Trophoblast cell (in vitro differentiated cells and primary cell): ENCODE data around the gene FCER1G.
A peak's percentile ranks its signal among the peaks of the same experiment; 100 is the strongest.
"Not testable (repeated sequence)": the region's sequence is repeated elsewhere in the genome, so short reads cannot be mapped to it uniquely, and the experiment has no call there.

ENCODE experiments used
- DNase-seq, 2 donors: peaks; one replicate each; pipeline ENCODE4 v3.0.0-alpha.2; 2016
- H2AFZ ChIP-seq: 2 replicates; pipeline ENCODE4 v1.6.1; 2013; ENCODE audit warnings: low read length, moderate library complexity, mild to moderate bottlenecking; ENCODE audit not compliant: insufficient read depth, poor library complexity
- H2AK5ac ChIP-seq: 2 replicates; pipeline ENCODE4 v1.6.1; 2013; ENCODE audit warnings: mild to moderate bottlenecking, low read length
- H2BK120ac ChIP-seq: 2 replicates; pipeline ENCODE4 v1.6.1; 2013; ENCODE audit warnings: low read length, mild to moderate bottlenecking, moderate library complexity; ENCODE audit not compliant: insufficient read depth, poor library complexity
- H2BK12ac ChIP-seq: 2 replicates; pipeline ENCODE4 v1.6.1; 2013; ENCODE audit warnings: mild to moderate bottlenecking, low read length, moderate library complexity
- H2BK5ac ChIP-seq: 2 replicates; pipeline ENCODE4 v1.6.1; 2013; ENCODE audit warnings: low read length, low read depth, moderate library complexity, mild to moderate bottlenecking; ENCODE audit not compliant: poor library complexity
- H3K14ac ChIP-seq: 2 replicates; pipeline ENCODE4 v1.6.1; 2013; ENCODE audit warnings: mild to moderate bottlenecking, low read length
- H3K18ac ChIP-seq: 2 replicates; pipeline ENCODE4 v1.6.1; 2013; ENCODE audit warnings: mild to moderate bottlenecking, low read length
- H3K23ac ChIP-seq: 2 replicates; pipeline ENCODE4 v1.6.1; 2013; ENCODE audit warnings: low read length
- H3K27ac ChIP-seq: 2 replicates; pipeline ENCODE4 v1.5.1; 2013; ENCODE audit warnings: low read depth, mild to moderate bottlenecking, inconsistent platforms, low read length, moderate library complexity
- H3K27me3 ChIP-seq: 2 replicates; pipeline ENCODE4 v1.6.1; 2013; ENCODE audit warnings: inconsistent platforms, mild to moderate bottlenecking, low read length, moderate library complexity; ENCODE audit not compliant: insufficient read depth
- H3K36me3 ChIP-seq, 2 experiments: 1 replicate in 1 of 2; 2 replicates in 1 of 2; pipeline ENCODE4 v1.6.1; 2013; ENCODE audit warnings: low read length in 2 of 2, mild to moderate bottlenecking in 2 of 2, moderate library complexity in 1 of 2; ENCODE audit not compliant: insufficient read depth in 2 of 2, control insufficient read depth in 1 of 2
- H3K4ac ChIP-seq: 2 replicates; pipeline ENCODE4 v1.6.1; 2013; ENCODE audit warnings: low read depth, mild to moderate bottlenecking, low read length, moderate library complexity
- H3K4me1 ChIP-seq, 2 experiments: 1 replicate in 1 of 2; 2 replicates in 1 of 2; pipeline ENCODE4 v1.6.1; 2013; ENCODE audit warnings: low read length in 2 of 2, mild to moderate bottlenecking in 2 of 2, moderate library complexity in 1 of 2; ENCODE audit not compliant: insufficient read depth in 2 of 2, control insufficient read depth in 1 of 2
- H3K4me2 ChIP-seq: 2 replicates; pipeline ENCODE4 v1.6.1; 2013; ENCODE audit warnings: inconsistent platforms, mild to moderate bottlenecking, low read length, moderate library complexity
- H3K4me3 ChIP-seq: 2 replicates; pipeline ENCODE4 v1.5.1; 2013; ENCODE audit warnings: mild to moderate bottlenecking, low read depth, low read length, inconsistent platforms
- H3K79me1 ChIP-seq: one replicate; pipeline ENCODE4 v1.6.1; 2013; ENCODE audit warnings: low read length
- H3K79me2 ChIP-seq: 2 replicates; pipeline ENCODE4 v1.6.1; 2013; ENCODE audit warnings: low read length, mild to moderate bottlenecking; ENCODE audit not compliant: control insufficient read depth, insufficient read depth, poor library complexity
- H3K9ac ChIP-seq: 2 replicates; pipeline ENCODE4 v1.6.1; 2013; ENCODE audit warnings: mild to moderate bottlenecking, low read length
- H3K9me3 ChIP-seq: 2 replicates; pipeline ENCODE4 v1.6.1; 2013; ENCODE audit warnings: low read depth, mild to moderate bottlenecking, control low read depth, inconsistent platforms, low read length; ENCODE audit not compliant: insufficient read depth
- H4K12ac ChIP-seq: 2 replicates; pipeline ENCODE4 v1.6.1; 2013; ENCODE audit warnings: low read depth, mild to moderate bottlenecking, low read length, moderate library complexity
- H4K8ac ChIP-seq: 2 replicates; pipeline ENCODE4 v1.6.1; 2013; ENCODE audit warnings: low read depth, mild to moderate bottlenecking, low read length, moderate library complexity
- H4K91ac ChIP-seq: one replicate; pipeline ENCODE4 v1.6.1; 2013; ENCODE audit warnings: low read depth, mild to moderate bottlenecking, low read length, moderate library complexity
- WGBS: extraction: QIAGEN DNeasy Blood & Tissue Kit; methylation state at CpG from one replicate; pipeline ENCODE4 v1.1.7; 2013; ENCODE audit warnings: missing lambda C conversion rate; ENCODE audit not compliant: insufficient read length, insufficient coverage; ENCODE audit errors: extremely low coverage; 5-methylcytosine and 5-hydroxymethylcytosine counted together

FCER1G gene

DNA sequence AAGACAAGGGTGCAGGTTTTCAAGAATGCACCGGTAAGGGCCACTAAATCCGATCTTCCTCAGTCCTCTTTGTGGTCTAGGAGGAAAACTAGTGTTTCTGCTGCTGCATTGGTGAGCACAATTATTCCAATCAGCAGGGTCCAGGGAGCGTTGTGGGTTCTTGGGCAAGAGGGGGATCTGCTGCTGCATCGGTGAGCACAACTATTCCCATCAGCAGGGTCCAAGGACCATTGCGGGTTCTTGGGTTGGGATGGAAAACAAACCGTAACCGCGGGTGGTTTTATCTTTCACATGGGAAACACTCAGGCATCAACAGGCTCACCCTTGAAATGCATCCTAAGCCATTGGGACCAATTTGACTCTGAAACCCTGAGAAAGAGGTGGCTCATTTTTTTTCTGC, 36.5 kb downstream of the FCER1G start:
- no peak overlapping the region for H2BK120ac ChIP-seq
- H2AFZ ChIP-seq = no peak overlapping the region
- H3K4ac ChIP-seq = no peak overlapping the region
- H3K79me1 ChIP-seq = no peaks in the 10 kb centered on the region
- H3K4me1 ChIP-seq = no peaks in the 10 kb centered on the region
- no peaks in the 10 kb centered on the region for H3K27me3 ChIP-seq
- no peak for DNase-seq
- H3K9ac ChIP-seq = no peak overlapping the region
- no peak overlapping the region for H3K18ac ChIP-seq
- no peak overlapping the region for H2AK5ac ChIP-seq
- H3K4me2 ChIP-seq = no peak overlapping the region
- H3K23ac ChIP-seq = no peak overlapping the region
- no peak overlapping the region for H3K27ac ChIP-seq
- no peak overlapping the region for H4K91ac ChIP-seq
- no peak overlapping the region for H4K12ac ChIP-seq
- no CpG with 5 or more reads among the region's 8 CpGs for WGBS
- H3K14ac ChIP-seq = no peak overlapping the region
- H4K8ac ChIP-seq = no peak overlapping the region
- H3K36me3 ChIP-seq = no peaks in the 10 kb centered on the region
- no peak overlapping the region for H3K4me3 ChIP-seq
- H2BK5ac ChIP-seq = no peak overlapping the region
- H3K79me2 ChIP-seq = no peaks in the 10 kb centered on the region
- no peak overlapping the region for H2BK12ac ChIP-seq
- no peaks in the 10 kb centered on the region for H3K9me3 ChIP-seq

DNA sequence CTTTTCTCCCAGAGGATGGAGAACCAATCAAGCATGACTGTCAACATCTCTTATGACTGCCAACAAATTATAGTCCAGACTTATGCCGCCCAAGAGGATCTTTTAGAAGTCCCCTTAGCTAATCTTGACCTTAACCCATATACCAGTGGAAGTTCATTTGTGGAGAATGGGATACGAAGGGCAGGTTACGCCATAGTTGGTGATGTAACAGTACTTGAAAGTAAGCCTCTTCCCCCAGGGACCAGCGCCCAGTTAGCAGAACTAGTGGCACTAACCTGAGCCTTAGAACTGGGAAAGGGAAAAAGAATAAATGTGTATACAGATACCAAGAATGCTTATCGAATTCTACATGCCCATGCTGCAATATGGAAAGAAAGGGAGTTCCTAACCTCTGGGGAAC, 40.2 kb downstream of the FCER1G start:
- H3K9me3 ChIP-seq, H3K23ac ChIP-seq, H3K18ac ChIP-seq, H2BK5ac ChIP-seq, H3K4me3 ChIP-seq, H2AK5ac ChIP-seq, H4K12ac ChIP-seq, H3K27ac ChIP-seq, H3K4ac ChIP-seq, H2BK120ac ChIP-seq, H3K9ac ChIP-seq, H2AFZ ChIP-seq, H3K79me2 ChIP-seq, H4K8ac ChIP-seq, H4K91ac ChIP-seq, H3K36me3 ChIP-seq, H3K14ac ChIP-seq, H3K4me2 ChIP-seq, H2BK12ac ChIP-seq, H3K79me1 ChIP-seq: not testable (repeated sequence)
- peaks cover 5 to 10% of the 10 kb centered on the region in 2 experiments for H3K4me1 ChIP-seq
- DNase-seq = peak in 1 of 2 donors; percentile 53
- no CpG with 5 or more reads among the region's 5 CpGs for WGBS
- H3K27me3 ChIP-seq = peaks cover 13% of the 10 kb centered on the region

DNA sequence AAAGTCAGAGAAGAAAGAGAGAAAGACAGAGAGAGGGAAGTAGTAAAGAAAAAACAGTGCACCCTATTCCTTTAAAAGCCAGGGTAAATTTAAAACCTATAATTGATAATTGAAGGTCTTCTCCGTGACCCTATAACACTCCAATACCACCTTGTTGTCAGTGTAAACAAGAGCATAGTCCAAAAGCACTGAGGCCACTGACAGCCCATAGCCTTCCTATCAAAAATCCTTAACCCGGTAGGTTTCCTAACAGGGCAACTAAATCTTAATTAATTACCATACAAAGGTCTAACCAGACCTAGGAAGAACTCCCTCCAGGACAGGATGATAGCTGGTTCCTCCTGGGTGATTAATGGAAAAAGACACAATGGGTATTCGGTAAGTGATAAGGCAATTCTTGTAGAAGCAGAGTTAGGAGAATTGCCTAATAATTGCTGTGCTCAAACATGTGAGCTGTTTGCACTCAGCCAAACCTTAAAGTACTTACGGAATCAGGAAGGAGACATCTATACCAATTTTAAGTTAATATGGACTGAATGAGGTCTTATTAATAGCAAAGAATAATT, 40.9 kb downstream of the FCER1G start:
- H3K4me3 ChIP-seq, H2BK12ac ChIP-seq, H3K27ac ChIP-seq, H3K4ac ChIP-seq, H3K36me3 ChIP-seq, H2AFZ ChIP-seq, H2BK5ac ChIP-seq, H4K91ac ChIP-seq, H3K23ac ChIP-seq, H2AK5ac ChIP-seq, H3K18ac ChIP-seq, H3K9ac ChIP-seq, H4K8ac ChIP-seq, H2BK120ac ChIP-seq, H3K14ac ChIP-seq, H3K79me1 ChIP-seq, H3K9me3 ChIP-seq, H3K79me2 ChIP-seq, H3K4me2 ChIP-seq, H4K12ac ChIP-seq: not testable (repeated sequence)
- peak in 1 of 2 donors; percentile 54 for DNase-seq
- Histone ChIP-seq H3K27me3 (peaks cover 15% of the 10 kb centered on the region), H3K4me1 (peaks cover 5 to 10% of the 10 kb centered on the region in 2 experiments)
- WGBS = no CpG with 5 or more reads among the region's 4 CpGs

DNA sequence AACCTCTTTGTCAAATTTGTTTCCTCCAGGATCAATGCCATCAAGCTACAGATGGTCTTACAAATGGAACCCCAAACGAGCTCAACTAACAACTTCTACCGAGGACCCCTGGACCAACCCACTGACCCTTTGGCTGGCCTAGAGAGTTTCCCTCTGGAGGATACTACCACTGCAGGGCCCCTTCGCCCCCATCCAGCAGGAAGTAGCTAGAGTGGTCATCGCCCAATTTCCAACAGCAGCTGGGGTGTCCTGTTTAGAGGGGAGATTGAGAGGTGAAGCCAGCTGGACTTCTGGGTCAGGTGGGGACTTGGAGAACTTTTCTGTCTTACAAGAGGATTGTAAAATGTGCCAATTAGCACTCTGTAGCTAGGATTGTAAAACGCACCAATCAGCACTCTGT, 42.0 kb downstream of the FCER1G start:
- H4K91ac ChIP-seq, H3K4me2 ChIP-seq, H4K8ac ChIP-seq, H3K79me1 ChIP-seq, H3K27ac ChIP-seq, H2AFZ ChIP-seq, H2BK120ac ChIP-seq, H3K9ac ChIP-seq, H3K79me2 ChIP-seq, H3K4me3 ChIP-seq, H3K18ac ChIP-seq, H3K9me3 ChIP-seq, H2BK12ac ChIP-seq, H4K12ac ChIP-seq, H3K4ac ChIP-seq, DNase-seq, H2BK5ac ChIP-seq, H3K23ac ChIP-seq, H3K36me3 ChIP-seq, H2AK5ac ChIP-seq, H3K14ac ChIP-seq: not testable (repeated sequence)
- WGBS = no CpG with 5 or more reads among the region's 5 CpGs
- H3K27me3 ChIP-seq = peaks cover 15% of the 10 kb centered on the region
- peaks cover 5 to 10% of the 10 kb centered on the region in 2 experiments for H3K4me1 ChIP-seq
